Measurements from ENCODE around the gene PIK3R5. TPM values are rescaled to one million over a fixed set of nuclear protein-coding genes. Genes with fewer than 3 reads are reported as not detected.

Gene PIK3R5
- total RNA-seq, 2 experiments from 2014 or later = 0.76 to 1.5 TPM

DNA sequence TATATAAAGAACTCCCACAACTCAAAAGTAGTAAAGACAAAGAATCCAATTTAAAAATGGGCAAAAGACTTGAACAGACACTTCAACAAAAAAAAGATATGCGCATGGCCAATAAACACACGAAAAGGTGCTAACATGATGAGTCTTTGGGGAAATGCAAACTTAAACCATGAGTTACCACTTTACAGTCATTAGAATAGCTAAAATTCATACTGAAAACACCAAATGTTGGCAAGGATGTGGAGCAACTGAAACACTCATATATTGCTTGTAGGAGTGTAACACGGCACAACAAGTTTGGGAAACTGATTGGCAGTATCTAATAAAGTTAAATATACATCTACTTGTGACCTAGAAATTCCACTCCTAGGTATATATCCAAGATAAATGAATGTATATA is 3.0 kb upstream of the PIK3R5 start:
- Histone ChIP-seq H3K79me2 (ENCODE audit: insufficient read depth, low read depth, low read length) (no peaks in the 10 kb centered on the region), H3K36me3 (ENCODE audit: insufficient read depth, low read length) (no peaks in the 10 kb centered on the region), H3K4me2 (ENCODE audit: low read length) (no peak overlapping the region), H3K27ac (ENCODE audit: low read depth, low read length, poor library complexity, severe bottlenecking) (no peak overlapping the region), H3K9me2 (ENCODE audit: insufficient read depth, low read length) (no peaks in the 10 kb centered on the region), H2AFZ (ENCODE audit: low read length) (no peak overlapping the region), H3K4me3 (ENCODE audit: low read depth, low read length, poor library complexity, severe bottlenecking) (no peak overlapping the region), H3K9me3 (ENCODE audit: low read length) (0 out of 2 replicates have a peak, but pooled peaks cover 4% of the 10 kb centered on the region), H3K4me1 (ENCODE audit: insufficient read depth, low read length, poor library complexity, severe bottlenecking) (peaks cover 5% of the 10 kb centered on the region), H4K20me1 (ENCODE audit: insufficient read depth, low read length) (no peaks in the 10 kb centered on the region)
- no TSS peak for BruUV-seq (replicated peaks)
- TF ChIP-seq CTCF (conservative IDR thresholded peaks at IDR 0.05; ENCODE audit: low read length) = no peak
- TF ChIP-seq EZH2phosphoT487 (IDR thresholded peaks at IDR 0.05; ENCODE audit: borderline replicate concordance, low read depth, low read length) = no peak
- POLR2A ChIA-PET = no interaction called here
- no peak for DNase-seq (ENCODE audit: low spot score)
- intact Hi-C loops (cut with micrococcal nuclease; ENCODE audit: unreplicated experiment) = loop anchor here (10.0 kb wide), 1 partner anchor 334 kb away; the partner anchor contains the start of gene MYH10
- CTCF ChIA-PET (ENCODE audit: unreplicated experiment) = no interaction called here

- Histone ChIP-seq H3K9me2 (ENCODE audit: insufficient read depth, low read length) (no peaks in the 10 kb centered on the region), H3K27ac (ENCODE audit: low read depth, low read length, poor library complexity, severe bottlenecking) (no peak overlapping the region), H3K36me3 (ENCODE audit: insufficient read depth, low read length) (no peaks in the 10 kb centered on the region), H3K4me2 (ENCODE audit: low read length) (no peak overlapping the region), H4K20me1 (ENCODE audit: insufficient read depth, low read length) (no peaks in the 10 kb centered on the region), H3K4me1 (ENCODE audit: insufficient read depth, low read length, poor library complexity, severe bottlenecking) (peaks cover 5% of the 10 kb centered on the region), H2AFZ (ENCODE audit: low read length) (no peak overlapping the region), H3K79me2 (ENCODE audit: insufficient read depth, low read depth, low read length) (no peaks in the 10 kb centered on the region), H3K9me3 (ENCODE audit: low read length) (0 out of 2 replicates have a peak, but pooled peaks cover 4% of the 10 kb centered on the region), H3K4me3 (ENCODE audit: low read depth, low read length, poor library complexity, severe bottlenecking) (no peak overlapping the region)
- ChIA-PET CTCF (ENCODE audit: unreplicated experiment) (no interaction called here), POLR2A (no interaction called here)
- intact Hi-C loops (cut with micrococcal nuclease; ENCODE audit: unreplicated experiment) = loop anchor here (10.0 kb wide), 1 partner anchor 333 kb away; the partner anchor contains the start of gene MYH10
- DNase-seq (ENCODE audit: low spot score) = no peak
- TF ChIP-seq EZH2phosphoT487 (IDR thresholded peaks at IDR 0.05; ENCODE audit: borderline replicate concordance, low read depth, low read length) (no peak), CTCF (conservative IDR thresholded peaks at IDR 0.05; ENCODE audit: low read length) (no peak)
- BruUV-seq (replicated peaks) = no TSS peak
Measured at GRCh38 chr17:8967861-8968260, 2.4 kb upstream of the PIK3R5 start.

- BruUV-seq (replicated peaks) = no TSS peak
- peaks cover 5% of the 10 kb centered on the region for H3K4me1 ChIP-seq (ENCODE audit: insufficient read depth, low read length, poor library complexity, severe bottlenecking)
- H3K9me3 ChIP-seq (ENCODE audit: low read length) = 0 out of 2 replicates have a peak, but pooled peaks cover 4% of the 10 kb centered on the region
- H3K36me3 ChIP-seq (ENCODE audit: insufficient read depth, low read length) = no peaks in the 10 kb centered on the region
- no peaks in the 10 kb centered on the region for H3K79me2 ChIP-seq (ENCODE audit: insufficient read depth, low read depth, low read length)
- no peak overlapping the region for H3K27ac ChIP-seq (ENCODE audit: low read depth, low read length, poor library complexity, severe bottlenecking)
- no peak for TF ChIP-seq CTCF (conservative IDR thresholded peaks at IDR 0.05; ENCODE audit: low read length)
- TF ChIP-seq EZH2phosphoT487 (IDR thresholded peaks at IDR 0.05; ENCODE audit: borderline replicate concordance, low read depth, low read length) = no peak
- H3K9me2 ChIP-seq (ENCODE audit: insufficient read depth, low read length) = no peaks in the 10 kb centered on the region
- ChIA-PET POLR2A (no interaction called here), CTCF (ENCODE audit: unreplicated experiment) (no interaction called here)
- intact Hi-C loops (cut with micrococcal nuclease; ENCODE audit: unreplicated experiment) = loop anchor here (10.0 kb wide), 1 partner anchor 332 kb away; the partner anchor contains the start of gene MYH10
- DNase-seq (ENCODE audit: low spot score) = no peak
- H4K20me1 ChIP-seq (ENCODE audit: insufficient read depth, low read length) = no peaks in the 10 kb centered on the region
- no peak overlapping the region for H3K4me2 ChIP-seq (ENCODE audit: low read length)
- no peak overlapping the region for H3K4me3 ChIP-seq (ENCODE audit: low read depth, low read length, poor library complexity, severe bottlenecking)
- no peak overlapping the region for H2AFZ ChIP-seq (ENCODE audit: low read length)
Measured at GRCh38 chr17:8966926-8967325, 1.4 kb upstream of the PIK3R5 start.

Data from OCI-LY7 (cell line).